ENCODE data around the gene AFAP1. TPM values are rescaled to one million over a fixed set of nuclear protein-coding genes. Genes with fewer than 3 reads are reported as not detected.

AFAP1 gene
- total and polyA plus RNA-seq, 8 donors, result 3.2 to 15.9 (median 6.3) TPM

- no peaks in the 10 kb centered on the region for H3K27me3 ChIP-seq
- H3K36me3 ChIP-seq, result no peaks in the 10 kb centered on the region
- DNase-seq (peak in 5 of 6 donors; percentile 80 to 83 (median 82)), FAIRE-seq (no peak), ATAC-seq (peak; percentile 86 to 94 (median 92))
- WGBS, 2 donors, result 16 to 18% methylated on average over 4 of the region's 4 CpGs
- peaks cover 0 to 5% (median 4%) of the 10 kb centered on the region in 3 donors for H3K4me1 ChIP-seq
- intact Hi-C loops (cut with DNase I), result no loop called here
- H3K27ac ChIP-seq, result peak overlapping the region in 3 of 4 donors; percentile 9 to 35 (median 14)
- no peak for TF ChIP-seq CTCF (IDR thresholded peaks at IDR 0.05)
- H3K9me3 ChIP-seq, result no peaks in the 10 kb centered on the region
- H3K4me3 ChIP-seq, result no peak overlapping the region
Measured at GRCh38 chr4:7872264-7872771, 67.3 kb downstream of the AFAP1 start.

- Histone ChIP-seq H3K27ac (no peak overlapping the region), H3K4me1 (peaks cover 0 to 5% (median 4%) of the 10 kb centered on the region in 3 donors), H3K27me3 (no peaks in the 10 kb centered on the region), H3K36me3 (no peaks in the 10 kb centered on the region), H3K4me3 (no peak overlapping the region), H3K9me3 (no peaks in the 10 kb centered on the region)
- TF ChIP-seq CTCF (IDR thresholded peaks at IDR 0.05), result no peak
- DNase-seq (no peak), FAIRE-seq (no peak), ATAC-seq (no peak)
- intact Hi-C loops (cut with DNase I), result no loop called here
- 83 to 84% methylated on average over 16 of the region's 16 CpGs for WGBS, 2 donors
Measured at GRCh38 chr4:7871356-7871755, 68.3 kb downstream of the AFAP1 start.

- H3K27ac ChIP-seq, result no peak overlapping the region
- no peak for TF ChIP-seq CTCF (IDR thresholded peaks at IDR 0.05)
- intact Hi-C loops (cut with DNase I), result no loop called here
- WGBS, 2 donors, result 97% methylated on average over 4 of the region's 4 CpGs
- FAIRE-seq (no peak), DNase-seq (no peak), ATAC-seq (no peak)
- H3K4me1 ChIP-seq, result peaks cover 0 to 5% (median 4%) of the 10 kb centered on the region in 3 donors
- H3K4me3 ChIP-seq, result no peak overlapping the region
- no peaks in the 10 kb centered on the region for H3K36me3 ChIP-seq
- no peaks in the 10 kb centered on the region for H3K27me3 ChIP-seq
- H3K9me3 ChIP-seq, result no peaks in the 10 kb centered on the region
Measured at GRCh38 chr4:7868892-7869471, 70.7 kb downstream of the AFAP1 start.

- FAIRE-seq, result no peak
- Histone ChIP-seq H3K27me3 (no peaks in the 10 kb centered on the region), H3K9me3 (no peaks in the 10 kb centered on the region), H3K4me1 (peaks cover 0 to 5% (median 4%) of the 10 kb centered on the region in 3 donors), H3K27ac (no peak overlapping the region), H3K4me3 (no peak overlapping the region), H3K36me3 (no peaks in the 10 kb centered on the region)
- WGBS, 2 donors, result 90 to 91% methylated on average over 6 of the region's 6 CpGs
- intact Hi-C loops (cut with DNase I), result no loop called here
- DNase-seq, result no peak
- no peak for TF ChIP-seq CTCF (IDR thresholded peaks at IDR 0.05)
- ATAC-seq, result no peak
Measured at GRCh38 chr4:7868436-7868775, 71.3 kb downstream of the AFAP1 start.

- intact Hi-C loops (cut with DNase I), result no loop called here
- ATAC-seq (no peak), DNase-seq (no peak), FAIRE-seq (no peak)
- H3K4me3 ChIP-seq, result no peak overlapping the region
- H3K27me3 ChIP-seq, result no peaks in the 10 kb centered on the region
- no peaks in the 10 kb centered on the region for H3K9me3 ChIP-seq
- H3K27ac ChIP-seq, result no peak overlapping the region
- WGBS, 2 donors, result 79 to 86% methylated on average over 8 of the region's 8 CpGs
- H3K36me3 ChIP-seq, result no peaks in the 10 kb centered on the region
- TF ChIP-seq CTCF (IDR thresholded peaks at IDR 0.05), result no peak
- peaks cover 0 to 5% (median 4%) of the 10 kb centered on the region in 3 donors for H3K4me1 ChIP-seq
Measured at GRCh38 chr4:7867701-7868435, 71.8 kb downstream of the AFAP1 start.
